Astrocyte (in vitro differentiated cells and primary cell): ENCODE measurements around the gene BAHCC1. TPM values are rescaled to one million over a fixed set of nuclear protein-coding genes. Genes with fewer than 3 reads are reported as not detected.

Experiments used
- DNase-seq: peaks from one replicate; pipeline ENCODE4 v3.0.0-alpha.2; 2010; ENCODE audit warnings: low read depth
- FAIRE-seq: peaks from 2 replicates; lab custom pipeline; 2011; peaks lifted over from hg19 to GRCh38; lab: Jason Lieb, UNC
- H2AFZ ChIP-seq: 2 replicates; pipeline ENCODE4 v1.6.0; 2012; ENCODE audit warnings: low read depth, low read length, inconsistent platforms
- H3K27ac ChIP-seq: 2 replicates; pipeline ENCODE4 v1.5.1; 2011; ENCODE audit warnings: low read depth, low read length, inconsistent platforms
- H3K27me3 ChIP-seq: 2 replicates; pipeline ENCODE4 v1.6.0; 2011; ENCODE audit warnings: low read length, inconsistent platforms; ENCODE audit not compliant: insufficient read depth
- H3K36me3 ChIP-seq: 2 replicates; pipeline ENCODE4 v1.5.1; 2011; ENCODE audit warnings: low read length, inconsistent platforms; ENCODE audit not compliant: insufficient read depth
- H3K4me1 ChIP-seq: 2 replicates; pipeline ENCODE4 v1.5.1; 2011; ENCODE audit warnings: low read length, inconsistent platforms; ENCODE audit not compliant: insufficient read depth
- H3K4me2 ChIP-seq: 2 replicates; pipeline ENCODE4 v1.6.0; 2012; ENCODE audit warnings: low read length, inconsistent platforms
- H3K4me3 ChIP-seq: 2 replicates; pipeline ENCODE4 v1.5.1; 2011; ENCODE audit warnings: low read depth, mild to moderate bottlenecking, low read length, inconsistent platforms; ENCODE audit not compliant: insufficient read depth
- H3K79me2 ChIP-seq: 2 replicates; pipeline ENCODE4 v1.6.0; 2012; ENCODE audit warnings: mild to moderate bottlenecking, low read length, inconsistent platforms; ENCODE audit not compliant: insufficient read depth
- H3K9ac ChIP-seq: 2 replicates; pipeline ENCODE4 v1.6.0; 2012; ENCODE audit warnings: mild to moderate bottlenecking, low read length, inconsistent platforms
- H3K9me3 ChIP-seq: 2 replicates; pipeline ENCODE4 v1.5.1; 2012; ENCODE audit warnings: low read depth, mild to moderate bottlenecking, low read length, inconsistent platforms; ENCODE audit not compliant: insufficient read depth
- H4K20me1 ChIP-seq: 2 replicates; pipeline ENCODE4 v1.6.0; 2012; ENCODE audit warnings: low read length, inconsistent platforms; ENCODE audit not compliant: insufficient read depth
- H3K27ac Mint-ChIP-seq: one replicate; pipeline ENCODE4 v1.8.0; 2021; ENCODE audit warnings: mild to moderate bottlenecking, mixed read lengths; ENCODE audit not compliant: unreplicated experiment
- H3K27me3 Mint-ChIP-seq: one replicate; pipeline ENCODE4 v1.8.0; 2021; ENCODE audit warnings: low read depth, mixed read lengths; ENCODE audit not compliant: unreplicated experiment
- H3K36me3 Mint-ChIP-seq: one replicate; pipeline ENCODE4 v1.8.0; 2021; ENCODE audit warnings: low read depth, mixed read lengths; ENCODE audit not compliant: unreplicated experiment
- H3K4me1 Mint-ChIP-seq: one replicate; pipeline ENCODE4 v1.8.0; 2021; ENCODE audit warnings: low read depth, mixed read lengths; ENCODE audit not compliant: unreplicated experiment
- H3K4me3 Mint-ChIP-seq: one replicate; pipeline ENCODE4 v1.8.0; 2021; ENCODE audit warnings: mild to moderate bottlenecking, moderate library complexity, mixed read lengths; ENCODE audit not compliant: unreplicated experiment
- H3K9me3 Mint-ChIP-seq: one replicate; pipeline ENCODE4 v1.8.0; 2021; ENCODE audit warnings: mild to moderate bottlenecking, mixed read lengths; ENCODE audit not compliant: unreplicated experiment
- CTCF ChIP-seq: IDR thresholded peaks from 2 replicates; pipeline ENCODE4 v1.5.1; 2011; ENCODE audit warnings: low read depth, mild to moderate bottlenecking, inconsistent platforms, low read length, moderate library complexity; ENCODE audit not compliant: insufficient read depth
- EZH2 ChIP-seq: IDR thresholded peaks from 2 replicates; pipeline ENCODE4 v1.6.1; 2012; ENCODE audit warnings: mild to moderate bottlenecking, low read length, inconsistent platforms; ENCODE audit not compliant: insufficient read depth
- total RNA-seq: library from RNA; stranded (reverse); gene quantifications from 2 replicates; pipeline ENCODE4 v1.2.1, GENCODE V29; 2021

The BAHCC1 gene
- total RNA-seq, 1 donor from 2014 or later, result 18.5 TPM

- peak overlapping the region; percentile 87 for H3K4me2 ChIP-seq
- no peaks in the 10 kb centered on the region for H3K9me3 Mint-ChIP-seq
- no peaks in the 10 kb centered on the region for H3K9me3 ChIP-seq
- FAIRE-seq (no peak), DNase-seq (no peak)
- H2AFZ ChIP-seq, result peak overlapping the region; percentile 91
- no peaks in the 10 kb centered on the region for H4K20me1 ChIP-seq
- no peak overlapping the region for H3K4me3 Mint-ChIP-seq
- peak overlapping the region; percentile 76 for H3K9ac ChIP-seq
- H3K4me1 ChIP-seq, result peaks cover 10% of the 10 kb centered on the region
- peaks cover 31% of the 10 kb centered on the region for H3K27me3 Mint-ChIP-seq
- no peak overlapping the region for H3K27ac ChIP-seq
- peak overlapping the region; percentile 48 for H3K4me3 ChIP-seq
- no peak overlapping the region for H3K27ac Mint-ChIP-seq
- peaks cover 5% of the 10 kb centered on the region for H3K4me1 Mint-ChIP-seq
- H3K27me3 ChIP-seq, result peaks cover 8% of the 10 kb centered on the region
- H3K36me3 ChIP-seq, result no peaks in the 10 kb centered on the region
- no peaks in the 10 kb centered on the region for H3K36me3 Mint-ChIP-seq
- no peaks in the 10 kb centered on the region for H3K79me2 ChIP-seq
- TF ChIP-seq CTCF (no peak), EZH2 (peak; percentile 23)
Measured at GRCh38 chr17:81488276-81488860, 93.1 kb downstream of the BAHCC1 start.

- Mint-ChIP-seq H3K27ac (no peak overlapping the region), H3K36me3 (no peaks in the 10 kb centered on the region), H3K4me1 (peaks cover 5% of the 10 kb centered on the region), H3K4me3 (peak overlapping the region; percentile 41), H3K27me3 (peaks cover 38% of the 10 kb centered on the region), H3K9me3 (no peaks in the 10 kb centered on the region)
- H3K9ac ChIP-seq, result no peak overlapping the region
- no peaks in the 10 kb centered on the region for H3K36me3 ChIP-seq
- no peaks in the 10 kb centered on the region for H3K79me2 ChIP-seq
- H3K4me1 ChIP-seq, result peaks cover 3% of the 10 kb centered on the region
- H4K20me1 ChIP-seq, result no peaks in the 10 kb centered on the region
- no peak for TF ChIP-seq CTCF
- TF ChIP-seq EZH2, result no peak
- peaks cover 9% of the 10 kb centered on the region for H3K27me3 ChIP-seq
- H3K27ac ChIP-seq, result no peak overlapping the region
- no peak overlapping the region for H3K4me2 ChIP-seq
- FAIRE-seq (no peak), DNase-seq (no peak)
- H2AFZ ChIP-seq, result no peak overlapping the region
- H3K4me3 ChIP-seq, result no peak overlapping the region
- H3K9me3 ChIP-seq, result no peaks in the 10 kb centered on the region
Measured at GRCh38 chr17:81489012-81489997, 94.0 kb downstream of the BAHCC1 start.
